ENCODE measurements around the gene PDCL2. TPM values are rescaled to one million over a fixed set of nuclear protein-coding genes. Genes with fewer than 3 reads are reported as not detected.

PDCL2 gene
- total and polyA plus RNA-seq, 10 of the 15 experiments (the other 5 are each of a cell fraction or from before 2014, with no cell fraction given) = not detected

GRCh38 chr4:55561889-55562288, 30.2 kb downstream of the PDCL2 start (continued):
- no peak for TF ChIP-seq CUX1 (IDR thresholded peaks at IDR 0.05; ENCODE audit: insufficient replicate concordance, low read depth, low read length)
- TF ChIP-seq, protein P1, sequence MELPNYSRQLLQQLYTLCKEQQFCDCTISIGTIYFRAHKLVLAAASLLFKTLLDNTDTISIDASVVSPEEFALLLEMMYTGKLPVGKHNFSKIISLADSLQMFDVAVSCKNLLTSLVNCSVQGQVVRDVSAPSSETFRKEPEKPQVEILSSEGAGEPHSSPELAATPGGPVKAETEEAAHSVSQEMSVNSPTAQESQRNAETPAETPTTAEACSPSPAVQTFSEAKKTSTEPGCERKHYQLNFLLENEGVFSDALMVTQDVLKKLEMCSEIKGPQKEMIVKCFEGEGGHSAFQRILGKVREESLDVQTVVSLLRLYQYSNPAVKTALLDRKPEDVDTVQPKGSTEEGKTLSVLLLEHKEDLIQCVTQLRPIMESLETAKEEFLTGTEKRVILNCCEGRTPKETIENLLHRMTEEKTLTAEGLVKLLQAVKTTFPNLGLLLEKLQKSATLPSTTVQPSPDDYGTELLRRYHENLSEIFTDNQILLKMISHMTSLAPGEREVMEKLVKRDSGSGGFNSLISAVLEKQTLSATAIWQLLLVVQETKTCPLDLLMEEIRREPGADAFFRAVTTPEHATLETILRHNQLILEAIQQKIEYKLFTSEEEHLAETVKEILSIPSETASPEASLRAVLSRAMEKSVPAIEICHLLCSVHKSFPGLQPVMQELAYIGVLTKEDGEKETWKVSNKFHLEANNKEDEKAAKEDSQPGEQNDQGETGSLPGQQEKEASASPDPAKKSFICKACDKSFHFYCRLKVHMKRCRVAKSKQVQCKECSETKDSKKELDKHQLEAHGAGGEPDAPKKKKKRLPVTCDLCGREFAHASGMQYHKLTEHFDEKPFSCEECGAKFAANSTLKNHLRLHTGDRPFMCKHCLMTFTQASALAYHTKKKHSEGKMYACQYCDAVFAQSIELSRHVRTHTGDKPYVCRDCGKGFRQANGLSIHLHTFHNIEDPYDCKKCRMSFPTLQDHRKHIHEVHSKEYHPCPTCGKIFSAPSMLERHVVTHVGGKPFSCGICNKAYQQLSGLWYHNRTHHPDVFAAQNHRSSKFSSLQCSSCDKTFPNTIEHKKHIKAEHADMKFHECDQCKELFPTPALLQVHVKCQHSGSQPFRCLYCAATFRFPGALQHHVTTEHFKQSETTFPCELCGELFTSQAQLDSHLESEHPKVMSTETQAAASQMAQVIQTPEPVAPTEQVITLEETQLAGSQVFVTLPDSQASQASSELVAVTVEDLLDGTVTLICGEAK (IDR thresholded peaks at IDR 0.05; ENCODE audit: borderline replicate concordance) = no peak
- no peak for TF ChIP-seq CEBPB (IDR thresholded peaks at IDR 0.05; ENCODE audit: borderline replicate concordance in 1 of 2, low read depth in 2 of 2, low read length in 2 of 2)
- no peak for TF ChIP-seq POLR2AphosphoS5 (IDR thresholded peaks at IDR 0.05; ENCODE audit: low read length)
- peak; percentile 97 for TF ChIP-seq RUNX3 (IDR thresholded peaks at IDR 0.05; ENCODE audit: low read length)
- peak; percentile 85 for TF ChIP-seq JUND (IDR thresholded peaks at IDR 0.05; ENCODE audit: low read depth, low read length)
- no peak for TF ChIP-seq RFX5 (IDR thresholded peaks at IDR 0.05; ENCODE audit: low read depth, low read length)
- peak; percentile 93 for TF ChIP-seq ATF7 (IDR thresholded peaks at IDR 0.05; ENCODE audit: low read depth)
- TF ChIP-seq SREBF2 (IDR thresholded peaks at IDR 0.05; ENCODE audit: low read length) = no peak
- TF ChIP-seq ASH2L (IDR thresholded peaks at IDR 0.05; ENCODE audit: borderline replicate concordance, low read depth) = no peak
- no peak for TF ChIP-seq CEBPZ (IDR thresholded peaks at IDR 0.05; ENCODE audit: low read depth, low read length)
- TF ChIP-seq ESRRA (IDR thresholded peaks at IDR 0.05; ENCODE audit: low read length) = no peak
- no peak for TF ChIP-seq NRF1 (conservative IDR thresholded peaks at IDR 0.05; ENCODE audit: low read depth, low read length)
- no peak for TF ChIP-seq NR2C2 (IDR thresholded peaks at IDR 0.05; ENCODE audit: borderline replicate concordance, control insufficient read depth, insufficient read length, low read depth)
- 0 out of 2 replicates have a peak, but pooled peaks have one; percentile 35 for TF ChIP-seq MTA3 (IDR thresholded peaks at IDR 0.05; ENCODE audit: borderline replicate concordance, low read length)
- no peak for TF ChIP-seq MAX (IDR thresholded peaks at IDR 0.05; ENCODE audit: low read depth, low read length)
